ENCODE measurements around the gene EIF3A.
"Not testable (repeated sequence)": the region's sequence is repeated elsewhere in the genome, so short reads cannot be mapped to it uniquely, and the experiment has no call there.

The EIF3A gene

DNA sequence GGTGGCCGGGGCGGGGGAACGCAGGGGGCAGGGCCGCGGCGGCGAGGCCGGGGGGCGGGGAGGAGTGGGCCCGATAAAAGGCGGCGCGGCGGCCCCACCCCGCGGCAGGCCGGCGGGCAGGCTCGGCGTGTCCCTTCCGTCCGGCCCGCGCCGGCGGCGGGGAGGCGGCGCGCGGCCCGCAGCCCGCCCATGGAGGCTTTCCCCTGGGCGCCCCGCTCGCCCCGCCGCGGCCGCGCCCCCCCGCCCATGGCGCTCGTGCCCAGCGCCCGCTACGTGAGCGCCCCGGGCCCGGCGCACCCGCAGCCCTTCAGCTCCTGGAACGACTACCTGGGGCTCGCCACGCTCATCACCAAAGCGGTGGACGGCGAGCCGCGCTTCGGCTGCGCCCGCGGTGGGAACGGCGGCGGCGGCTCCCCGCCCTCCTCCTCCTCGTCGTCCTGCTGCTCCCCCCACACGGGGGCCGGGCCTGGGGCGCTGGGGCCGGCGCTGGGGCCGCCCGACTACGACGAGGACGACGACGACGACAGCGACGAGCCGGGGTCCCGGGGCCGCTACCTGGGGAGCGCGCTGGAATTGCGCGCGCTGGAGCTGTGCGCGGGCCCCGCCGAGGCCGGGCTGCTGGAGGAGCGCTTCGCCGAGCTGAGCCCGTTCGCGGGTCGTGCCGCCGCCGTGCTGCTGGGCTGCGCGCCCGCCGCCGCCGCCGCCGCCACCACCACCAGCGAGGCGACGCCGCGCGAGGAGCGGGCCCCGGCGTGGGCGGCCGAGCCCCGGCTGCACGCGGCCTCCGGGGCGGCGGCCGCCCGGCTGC is 50.8 kb downstream of the EIF3A start, which contains the start of gene NANOS1:
NANOS1 (plus strand) TSS at position 102 of the 808 bp plus-strand sequence; CDS start at position 190, 88 bp downstream.
- DNase-seq (ENCODE audit: low read depth in 2 of 2): peak in 1 of 2 donors; percentile 18
- H3K4me3 ChIP-seq (replicated peaks in 1 of 2; ENCODE audit: low read depth in 2 of 2, low read length in 2 of 2): peak within 1 kb of the TSS; percentile 46 to 51
- TF ChIP-seq, protein P1, sequence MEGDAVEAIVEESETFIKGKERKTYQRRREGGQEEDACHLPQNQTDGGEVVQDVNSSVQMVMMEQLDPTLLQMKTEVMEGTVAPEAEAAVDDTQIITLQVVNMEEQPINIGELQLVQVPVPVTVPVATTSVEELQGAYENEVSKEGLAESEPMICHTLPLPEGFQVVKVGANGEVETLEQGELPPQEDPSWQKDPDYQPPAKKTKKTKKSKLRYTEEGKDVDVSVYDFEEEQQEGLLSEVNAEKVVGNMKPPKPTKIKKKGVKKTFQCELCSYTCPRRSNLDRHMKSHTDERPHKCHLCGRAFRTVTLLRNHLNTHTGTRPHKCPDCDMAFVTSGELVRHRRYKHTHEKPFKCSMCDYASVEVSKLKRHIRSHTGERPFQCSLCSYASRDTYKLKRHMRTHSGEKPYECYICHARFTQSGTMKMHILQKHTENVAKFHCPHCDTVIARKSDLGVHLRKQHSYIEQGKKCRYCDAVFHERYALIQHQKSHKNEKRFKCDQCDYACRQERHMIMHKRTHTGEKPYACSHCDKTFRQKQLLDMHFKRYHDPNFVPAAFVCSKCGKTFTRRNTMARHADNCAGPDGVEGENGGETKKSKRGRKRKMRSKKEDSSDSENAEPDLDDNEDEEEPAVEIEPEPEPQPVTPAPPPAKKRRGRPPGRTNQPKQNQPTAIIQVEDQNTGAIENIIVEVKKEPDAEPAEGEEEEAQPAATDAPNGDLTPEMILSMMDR (IDR thresholded peaks at IDR 0.05; ENCODE audit: low read depth, low read length): no peak

DNA sequence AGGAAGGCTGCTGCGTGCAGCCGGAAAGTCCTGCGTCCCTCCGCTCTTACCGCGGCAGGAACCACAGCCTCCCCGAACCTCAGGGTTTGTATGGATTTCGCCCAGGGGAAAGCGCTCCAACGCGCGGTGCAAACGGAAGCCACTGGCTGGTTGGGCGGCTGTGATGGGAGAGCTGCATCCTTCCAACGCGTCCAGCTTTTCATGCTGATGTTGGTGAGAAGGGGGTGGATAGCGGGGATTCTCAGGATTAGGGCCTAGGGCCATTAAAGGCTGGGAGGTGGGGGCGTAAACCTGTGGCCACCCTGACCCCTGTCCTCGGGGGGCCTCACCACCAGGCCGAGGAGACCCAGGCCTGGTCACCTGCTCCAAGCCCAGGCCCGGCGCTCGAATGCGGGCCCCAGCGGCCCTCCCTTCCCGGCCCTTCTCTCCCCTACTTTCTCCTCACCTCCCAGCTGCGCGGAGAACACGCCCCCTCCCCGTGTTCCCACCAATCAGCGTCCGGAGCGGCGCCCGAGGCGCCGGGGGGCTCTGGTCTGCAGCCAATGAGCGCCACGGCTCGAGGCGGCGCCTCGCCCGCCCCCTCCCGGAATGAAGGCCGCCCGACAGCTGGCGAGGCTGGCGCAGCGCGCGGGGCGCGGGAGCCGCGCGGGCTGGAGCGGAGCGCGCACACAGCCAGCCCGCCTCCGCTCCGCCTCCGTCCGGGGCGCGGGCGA is 51.6 kb downstream of the EIF3A start:
- TF ChIP-seq, protein P1 (IDR thresholded peaks at IDR 0.05; ENCODE audit: low read depth, low read length): no peak

DNA sequence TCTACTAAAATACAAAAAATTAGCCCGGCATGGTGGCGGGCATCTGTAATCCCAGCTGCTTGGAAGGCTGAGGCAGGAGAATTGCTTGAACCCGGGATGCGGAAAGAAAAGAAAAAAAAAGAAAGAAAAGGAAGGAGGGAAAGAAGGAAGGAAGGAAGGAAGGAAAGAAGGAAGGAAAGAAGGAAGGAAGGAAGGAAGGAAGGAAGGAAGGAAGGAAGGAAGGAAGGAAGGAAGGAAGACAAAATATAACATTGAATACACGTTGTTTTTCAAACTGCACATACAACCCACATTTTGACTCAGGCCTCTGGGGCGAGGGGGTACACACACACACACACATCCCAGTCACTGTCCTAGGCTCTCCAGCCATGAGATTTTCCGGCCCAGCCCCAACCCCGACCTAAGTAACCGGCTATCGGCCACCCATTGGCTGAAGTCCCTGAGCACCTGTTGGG is 52.1 kb downstream of the EIF3A start:
- not testable (repeated sequence) for H3K4me3 ChIP-seq (replicated peaks in 1 of 2; ENCODE audit: low read depth in 2 of 2, low read length in 2 of 2); DNase-seq (ENCODE audit: low read depth in 2 of 2)

More for the DNA sequence above, 51.6 kb downstream of the EIF3A start:
- DNase-seq (ENCODE audit: low read depth in 2 of 2): peak; percentile 85 to 90
- H3K4me3 ChIP-seq (replicated peaks in 1 of 2; ENCODE audit: low read depth in 2 of 2, low read length in 2 of 2): peak overlapping the region; percentile 37 to 51

DNA sequence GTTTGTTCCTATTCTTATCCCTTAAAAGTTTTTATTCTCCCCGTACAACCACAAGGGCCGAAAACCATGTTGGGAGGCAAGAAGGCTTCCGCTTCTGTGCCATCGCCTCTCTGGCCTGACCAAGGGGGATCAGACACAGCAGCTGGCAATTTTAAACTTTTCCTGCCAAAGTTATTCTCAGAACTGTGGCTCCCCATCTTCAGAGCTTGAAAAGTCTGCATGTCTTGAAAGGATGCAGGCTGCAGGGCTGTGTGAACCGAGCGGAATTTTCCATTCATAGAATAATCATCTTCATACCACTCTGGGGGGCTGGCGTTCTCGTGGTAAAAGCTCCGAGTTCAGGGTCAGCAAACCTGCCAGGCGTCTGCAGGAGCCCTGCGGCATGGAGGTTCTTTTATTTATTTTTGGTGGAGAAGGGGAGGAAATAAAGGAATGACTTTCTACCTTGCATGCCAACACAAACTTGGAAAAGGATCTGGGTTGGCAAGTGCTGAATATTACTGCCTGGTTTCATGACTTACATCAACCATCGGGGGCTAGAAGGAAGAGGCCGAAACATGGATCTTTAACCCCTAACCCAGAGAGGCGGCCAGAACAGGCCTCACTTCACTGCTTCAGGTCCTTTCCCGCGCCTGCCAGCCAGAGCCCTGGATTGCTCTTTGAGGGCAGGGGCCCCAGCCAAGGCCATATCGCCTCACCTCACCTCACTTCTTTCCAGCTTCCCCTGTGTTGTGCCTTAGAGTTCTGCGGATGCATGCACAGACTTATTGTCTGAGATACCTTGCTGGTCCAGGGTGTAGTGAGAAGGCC is 54.1 kb downstream of the EIF3A start:
- DNase-seq (ENCODE audit: low read depth in 2 of 2): no peak
- TF ChIP-seq, protein P1 (IDR thresholded peaks at IDR 0.05; ENCODE audit: low read depth, low read length): no peak
- no peak overlapping the region for H3K4me3 ChIP-seq (replicated peaks in 1 of 2; ENCODE audit: low read depth in 2 of 2, low read length in 2 of 2)

DNA sequence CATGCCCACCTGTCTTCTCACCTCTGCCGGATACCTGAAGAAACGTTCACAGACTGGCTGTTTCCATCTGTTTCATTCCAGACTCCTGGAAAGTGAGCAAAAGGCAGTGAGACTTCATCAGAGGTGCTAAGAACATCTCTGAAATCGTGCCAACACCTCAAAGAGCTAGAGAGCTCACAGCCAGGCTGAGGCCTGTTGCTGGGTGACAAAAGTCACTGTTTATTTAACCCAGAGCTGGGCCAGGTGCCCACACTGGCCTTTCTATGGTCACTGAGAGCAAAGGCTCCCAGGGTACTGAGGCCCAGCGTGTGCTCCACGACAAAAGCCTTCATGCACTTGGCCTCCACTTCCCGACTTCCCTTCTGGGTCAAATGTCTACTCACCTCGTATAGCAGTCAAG is 54.8 kb downstream of the EIF3A start:
- no peak overlapping the region for H3K4me3 ChIP-seq (replicated peaks in 1 of 2; ENCODE audit: low read depth in 2 of 2, low read length in 2 of 2)
- TF ChIP-seq, protein P1 (IDR thresholded peaks at IDR 0.05; ENCODE audit: low read depth, low read length): no peak
- peak in 1 of 2 donors; percentile 23 for DNase-seq (ENCODE audit: low read depth in 2 of 2)

DNA sequence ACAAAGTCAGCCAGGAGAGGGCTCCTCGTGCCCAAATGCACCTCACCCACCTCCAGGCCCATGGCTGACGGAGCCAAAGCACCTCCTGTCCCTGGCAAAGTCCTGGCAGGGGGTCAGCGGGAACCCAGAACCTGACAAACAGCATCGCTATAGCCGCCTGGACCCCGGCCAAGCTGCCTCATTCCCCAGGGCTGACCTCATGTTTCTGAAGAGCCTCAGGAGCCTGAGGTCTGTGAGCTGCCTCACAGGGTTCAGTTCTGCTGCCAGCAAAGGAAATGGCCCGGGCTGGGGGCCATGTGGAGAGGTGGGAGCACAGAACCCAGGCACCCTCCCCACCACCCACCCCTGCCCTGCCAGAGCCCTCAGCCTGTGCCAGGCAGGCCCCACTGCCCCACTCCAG is 55.3 kb downstream of the EIF3A start:
- peak; percentile 83 to 85 for DNase-seq (ENCODE audit: low read depth in 2 of 2)
- H3K4me3 ChIP-seq (replicated peaks in 1 of 2; ENCODE audit: low read depth in 2 of 2, low read length in 2 of 2): no peak overlapping the region
- TF ChIP-seq, protein P1 (IDR thresholded peaks at IDR 0.05; ENCODE audit: low read depth, low read length): no peak
